Panc1 (cell line): ENCODE measurements around the gene MS4A4A. TPM values are rescaled to one million over a fixed set of nuclear protein-coding genes. Genes with fewer than 3 reads are reported as not detected.

Experiments
- ATAC-seq: fragments of 200-7000 bp; cut with Tn5 transposase; 2 replicates; pipeline ENCODE4 v1.9.1; 2020; ENCODE audit warnings: mild to moderate bottlenecking, moderate library complexity
- BruUV-seq: library from RNA; stranded (reverse); fragments of 400-500 nt; replicated peaks from 2 replicates; lab custom pipeline; 2021; lab: Mats Ljungman, UMichigan
- CTCF ChIA-PET: fragments of 300-600 bp; sonication (Branson Sonifier 250); formaldehyde crosslinking; loops from one replicate; lab custom pipeline; 2022; ENCODE audit warnings: antibody characterized with exemption; lab: Charles Lee
- POLR2A ChIA-PET: fragments of 300-600 bp; sonication (Branson Sonifier 250); formaldehyde crosslinking; loops from one replicate; lab custom pipeline; 2022; ENCODE audit warnings: antibody characterized with exemption; lab: Charles Lee
- DNase-seq: peaks from one replicate; pipeline ENCODE4 v3.0.0-alpha.2; 2010; ENCODE audit warnings: low read depth, low spot score
- H3K27ac ChIP-seq: 2 replicates; pipeline ENCODE4 v1.5.1; 2011; ENCODE audit warnings: mild to moderate bottlenecking, low read length, inconsistent platforms
- H3K27me3 ChIP-seq: fragments of 200-500 bp; sonication (Bioruptor generic); 2 replicates; pipeline ENCODE4 v1.6.0; 2014; ENCODE audit warnings: low read length, inconsistent platforms; ENCODE audit not compliant: control insufficient read depth, insufficient read depth
- H3K36me3 ChIP-seq: fragments of 200-500 bp; sonication (Bioruptor generic); 2 replicates; pipeline ENCODE4 v1.5.1; 2014; ENCODE audit warnings: inconsistent platforms, mild to moderate bottlenecking, low read length, moderate library complexity; ENCODE audit not compliant: control insufficient read depth, insufficient read depth
- H3K4me1 ChIP-seq: 2 replicates; pipeline ENCODE4 v1.5.1; 2011; ENCODE audit warnings: inconsistent platforms, mild to moderate bottlenecking, low read length, moderate library complexity; ENCODE audit not compliant: control insufficient read depth, insufficient read depth
- H3K4me3 ChIP-seq, 2 experiments: 2 replicates each; pipeline ENCODE4 v1.5.1; 2011 to 2012; ENCODE audit warnings: low read depth in 2 of 2, low read length in 2 of 2, mild to moderate bottlenecking in 2 of 2, inconsistent platforms in 1 of 2, moderate library complexity in 1 of 2
- H3K9me3 ChIP-seq: fragments of 200-500 bp; sonication (Bioruptor generic); 2 replicates; pipeline ENCODE4 v1.5.1; 2014; ENCODE audit warnings: low read depth, mild to moderate bottlenecking, inconsistent platforms, low read length, moderate library complexity; ENCODE audit not compliant: control insufficient read depth, insufficient read depth
- CTCF ChIP-seq: fragments of 450-650 bp; IDR thresholded peaks from 2 replicates; pipeline ENCODE4 v1.5.1; 2017; ENCODE audit warnings: mild to moderate bottlenecking
- POLR2AphosphoS5 ChIP-seq: IDR thresholded peaks from 2 replicates; pipeline ENCODE4 v1.6.1; 2012; ENCODE audit warnings: mild to moderate bottlenecking, low read depth, low read length, moderate library complexity
- REST ChIP-seq, 2 experiments: IDR thresholded peaks; 2 replicates each; pipeline ENCODE4 v1.6.1; 2011 to 2012; ENCODE audit warnings: low read depth in 2 of 2, control low read depth in 1 of 2, low read length in 1 of 2, mild to moderate bottlenecking in 1 of 2, moderate library complexity in 1 of 2; ENCODE audit not compliant: insufficient read depth in 1 of 2
- SIN3A ChIP-seq: IDR thresholded peaks from 2 replicates; pipeline ENCODE4 v1.6.1; 2012; ENCODE audit warnings: low read depth, mild to moderate bottlenecking, low read length, moderate library complexity, borderline replicate concordance; ENCODE audit not compliant: insufficient read depth
- TCF7L2 ChIP-seq: IDR thresholded peaks from 2 replicates; pipeline ENCODE4 v1.6.1; 2011; ENCODE audit warnings: mild to moderate bottlenecking, low read depth, low read length, inconsistent platforms
- in situ Hi-C: cut with HindIII; loops from 2 replicates; pipeline ENCODE4 v1.10.0; 2016; ENCODE audit warnings: low sequenced_read_pairs, low pct_unique_long_range_greater_than_20kb
- intact Hi-C: fragments of 100-400 bp; cut with micrococcal nuclease; formaldehyde crosslinking; loops from one replicate; pipeline ENCODE4 v1.10.0; 2022; ENCODE audit not compliant: unreplicated experiment
- total RNA-seq: library from RNA; stranded (reverse); gene quantifications from one replicate; pipeline ENCODE4 v1.2.1, GENCODE V29; 2021; ENCODE audit not compliant: unreplicated experiment

Gene MS4A4A
- total RNA-seq, 1 experiment from 2014 or later: not detected

GRCh38 chr11:60315871-60316270, 35.4 kb downstream of the MS4A4A start:
- in situ Hi-C loops: no loop called here
- TF ChIP-seq TCF7L2: no peak
- TF ChIP-seq POLR2AphosphoS5: no peak

DNA sequence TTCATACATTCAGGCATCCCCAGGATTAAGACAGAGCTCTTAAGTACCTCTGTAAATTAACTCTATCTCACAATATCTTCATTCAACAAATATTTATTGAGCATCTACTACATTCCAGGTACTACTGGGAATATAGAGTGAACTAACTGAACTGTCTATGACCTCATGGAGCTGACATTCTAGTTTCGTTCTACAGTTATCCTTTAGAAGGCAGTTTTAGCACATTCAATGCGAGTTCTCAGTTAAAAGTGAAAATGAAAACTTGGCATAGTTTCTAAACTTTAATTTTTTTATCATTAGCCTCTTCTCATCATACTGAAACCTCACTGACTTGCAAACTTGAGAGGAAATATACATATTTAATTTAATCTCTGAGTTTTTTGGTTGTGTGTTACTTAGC, 35.9 kb downstream of the MS4A4A start:
- in situ Hi-C loops (no loop called here), intact Hi-C loops (no loop called here)
- Histone ChIP-seq H3K9me3 (no peaks in the 10 kb centered on the region), H3K4me3 (no peak overlapping the region), H3K27me3 (no peaks in the 10 kb centered on the region; the same call in 1 of the 2 replicates), H3K36me3 (no peaks in the 10 kb centered on the region), H3K4me1 (no peaks in the 10 kb centered on the region), H3K27ac (no peak overlapping the region)
- no peak for DNase-seq
- no peak for ATAC-seq
- no peak for TF ChIP-seq POLR2AphosphoS5
- TF ChIP-seq REST (IDR thresholded peaks at IDR 0.05; ENCODE audit: insufficient read depth in 1 of 2, low read depth in 2 of 2, low read length in 1 of 2): no peak
- no peak for TF ChIP-seq TCF7L2
- no peak for TF ChIP-seq SIN3A
- no peak for TF ChIP-seq CTCF
- ChIA-PET POLR2A (no interaction called here), CTCF (no interaction called here)
- BruUV-seq: no TSS peak

More at GRCh38 chr11:60315871-60316270, 35.4 kb downstream of the MS4A4A start:
- intact Hi-C loops: no loop called here
- no peak for DNase-seq
- Histone ChIP-seq H3K4me1 (no peaks in the 10 kb centered on the region), H3K27ac (no peak overlapping the region), H3K9me3 (no peaks in the 10 kb centered on the region), H3K4me3 (no peak overlapping the region), H3K36me3 (no peaks in the 10 kb centered on the region), H3K27me3 (no peaks in the 10 kb centered on the region; the same call in 1 of the 2 replicates)
- ChIA-PET POLR2A (no interaction called here), CTCF (no interaction called here)
- ATAC-seq: no peak
- no TSS peak for BruUV-seq

- no peak for ATAC-seq
- ChIA-PET POLR2A (no interaction called here), CTCF (no interaction called here)
These were observed 38.3 kb downstream of the MS4A4A start for GRCh38 chr11:60318726-60319125.

More at GRCh38 chr11:60318726-60319125, 38.3 kb downstream of the MS4A4A start:
- no peak for DNase-seq
- Histone ChIP-seq H3K9me3 (no peaks in the 10 kb centered on the region), H3K27ac (no peak overlapping the region), H3K4me1 (no peaks in the 10 kb centered on the region), H3K27me3 (no peaks in the 10 kb centered on the region; the same call in 1 of the 2 replicates), H3K4me3 (no peak overlapping the region), H3K36me3 (no peaks in the 10 kb centered on the region)
- in situ Hi-C loops: no loop called here
- no peak for TF ChIP-seq POLR2AphosphoS5
- no peak for TF ChIP-seq REST (IDR thresholded peaks at IDR 0.05; ENCODE audit: insufficient read depth in 1 of 2, low read depth in 2 of 2, low read length in 1 of 2)
- TF ChIP-seq SIN3A: no peak
- no peak for TF ChIP-seq CTCF
- no peak for TF ChIP-seq TCF7L2
- intact Hi-C loops: no loop called here
- BruUV-seq: no TSS peak
